ENCODE results near the gene MORC4. TPM values are rescaled to one million over a fixed set of nuclear protein-coding genes. Genes with fewer than 3 reads are reported as not detected.

The MORC4 gene
- total RNA-seq, 1 donor from 2014 or later = 20.0 TPM

DNA sequence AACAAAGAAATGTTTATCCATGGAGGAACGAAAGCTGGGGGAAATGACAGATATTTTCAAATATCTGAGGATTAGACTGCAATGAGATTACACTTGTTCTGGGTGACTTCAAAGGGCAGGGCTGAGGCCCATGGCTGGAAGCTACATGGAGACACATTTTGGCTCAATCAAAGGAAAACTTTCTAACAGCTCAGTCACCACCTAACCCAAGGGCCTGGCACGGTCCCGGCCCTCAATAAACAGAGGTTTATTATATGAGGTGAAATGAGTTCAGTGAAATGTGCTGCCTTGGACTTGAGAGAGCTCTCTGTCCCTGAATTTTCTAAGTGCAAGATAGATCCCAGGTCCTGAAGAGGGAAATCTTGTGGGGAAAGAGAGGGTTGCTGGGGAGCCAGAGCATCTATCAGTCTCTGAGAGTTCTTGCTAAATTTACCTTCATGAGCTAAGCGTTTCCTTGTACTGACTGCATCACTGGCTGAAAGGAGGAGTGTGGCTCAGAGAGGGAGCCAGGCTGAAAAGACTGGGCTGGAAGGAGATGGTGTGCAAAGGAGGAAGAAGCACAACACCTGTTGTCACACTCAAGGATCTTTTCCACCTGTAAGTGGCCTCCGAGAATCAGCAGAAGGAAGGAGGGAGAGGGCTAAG lies 94.8 kb downstream of the MORC4 start:
- DNase-seq (ENCODE audit: low spot score) = no peak

DNA sequence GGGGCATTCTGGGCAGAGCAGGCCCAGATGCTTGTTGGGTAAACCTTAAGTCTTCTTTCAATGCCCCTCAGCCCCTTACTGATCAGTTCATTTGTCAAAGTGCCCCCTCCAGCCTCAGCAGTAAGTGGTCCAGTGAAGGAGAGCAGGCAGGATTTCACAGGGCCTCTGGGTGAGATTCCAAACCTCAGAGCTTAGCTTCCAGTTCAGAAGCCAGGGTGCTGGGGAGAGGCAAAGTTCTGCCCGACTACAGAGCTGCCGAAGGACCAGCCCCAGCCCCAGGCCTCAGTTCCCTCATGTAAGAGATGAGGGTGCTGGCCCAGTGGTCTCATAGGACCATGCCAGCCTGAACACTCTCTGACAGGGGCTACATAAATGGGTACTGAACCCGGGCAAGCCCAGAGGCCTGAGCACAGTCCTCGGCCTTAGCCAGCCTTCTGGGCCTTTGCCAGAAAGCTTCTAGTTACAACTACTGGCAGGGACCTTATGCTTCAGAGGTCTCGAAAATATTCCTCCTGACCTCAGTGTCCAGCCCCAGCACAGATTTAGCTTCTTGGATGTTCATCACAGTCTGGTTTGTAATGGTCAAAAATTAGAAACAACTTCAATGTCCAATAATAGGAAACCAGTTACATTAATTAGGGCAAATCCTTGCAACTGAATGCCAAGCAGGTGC lies 96.0 kb downstream of the MORC4 start:
- DNase-seq (ENCODE audit: low spot score) = no peak

DNA sequence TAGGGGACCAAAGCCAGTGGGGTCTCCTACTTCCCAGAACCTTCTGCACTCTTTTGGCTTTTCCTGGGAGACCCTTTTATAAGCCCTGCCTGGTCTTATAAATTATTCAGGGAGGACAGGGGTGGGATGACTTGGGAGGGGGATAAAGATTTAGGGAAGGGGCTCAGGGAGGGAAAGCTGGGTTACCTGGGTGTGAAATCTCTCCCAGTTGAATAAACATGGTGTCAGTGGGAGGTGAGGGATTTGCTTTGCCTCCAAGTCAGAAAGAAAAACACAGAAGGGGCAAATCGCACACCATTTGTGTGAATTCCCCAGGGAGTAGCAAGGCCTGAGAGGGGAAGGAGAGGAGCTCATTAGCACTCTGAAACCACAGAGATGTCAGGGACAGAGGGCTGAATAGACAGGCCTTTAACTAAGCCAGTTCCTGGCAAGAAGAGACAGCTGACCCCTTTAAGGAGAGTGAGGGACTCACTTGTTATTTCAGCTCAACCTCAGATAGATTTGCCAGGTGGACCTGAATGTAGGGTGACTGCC lies 96.7 kb downstream of the MORC4 start, which contains the start of gene RIPPLY1:
Gene RIPPLY1 (minus strand): TSS at position 51 of the 534 bp plus-strand sequence. CDS start 54 bp downstream, outside the sequence.
- DNase-seq (ENCODE audit: low spot score) = no peak

DNA sequence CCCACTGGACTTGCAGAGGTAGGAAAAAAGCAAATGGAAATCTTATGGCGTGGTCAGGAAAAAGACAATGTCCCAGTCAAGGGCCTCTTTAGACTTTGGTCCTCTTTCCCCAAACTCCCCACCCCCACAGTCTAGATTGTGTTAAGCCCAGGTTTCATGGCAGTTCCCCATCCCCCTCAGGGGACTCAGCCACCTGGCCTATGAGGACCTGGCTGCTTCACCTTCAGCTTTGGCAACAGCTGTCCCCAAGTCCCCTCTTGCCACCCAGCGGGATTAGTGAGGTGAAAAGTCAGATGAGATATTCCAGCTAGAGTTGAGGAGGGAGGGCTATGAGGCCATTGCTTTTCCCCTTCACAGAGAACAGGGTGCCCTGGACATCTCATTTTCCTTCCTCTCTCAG lies 97.3 kb downstream of the MORC4 start:
- no peak for DNase-seq (ENCODE audit: low spot score)

DNA sequence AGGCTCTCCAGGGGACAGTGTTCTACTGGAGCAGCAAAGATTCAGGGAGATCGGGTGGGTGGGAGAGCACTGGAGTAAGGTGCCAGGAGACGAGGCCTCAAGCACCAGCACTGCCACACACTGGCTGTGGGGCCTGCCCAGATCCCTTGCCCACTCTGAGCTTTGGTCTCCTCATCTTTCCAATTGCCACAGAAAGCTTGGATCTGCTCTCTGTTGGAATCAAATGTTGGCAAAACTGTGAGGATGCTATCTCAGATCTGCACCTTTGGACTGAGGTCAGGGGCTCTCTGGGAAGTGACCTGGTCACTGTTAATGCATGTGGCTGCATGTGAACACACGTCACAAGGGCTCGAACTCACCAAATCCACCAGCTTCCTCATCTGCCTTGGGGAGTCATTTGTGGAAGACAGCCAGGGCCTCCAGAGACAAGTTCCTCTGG lies 98.2 kb downstream of the MORC4 start:
- no peak for DNase-seq (ENCODE audit: low spot score)

DNA sequence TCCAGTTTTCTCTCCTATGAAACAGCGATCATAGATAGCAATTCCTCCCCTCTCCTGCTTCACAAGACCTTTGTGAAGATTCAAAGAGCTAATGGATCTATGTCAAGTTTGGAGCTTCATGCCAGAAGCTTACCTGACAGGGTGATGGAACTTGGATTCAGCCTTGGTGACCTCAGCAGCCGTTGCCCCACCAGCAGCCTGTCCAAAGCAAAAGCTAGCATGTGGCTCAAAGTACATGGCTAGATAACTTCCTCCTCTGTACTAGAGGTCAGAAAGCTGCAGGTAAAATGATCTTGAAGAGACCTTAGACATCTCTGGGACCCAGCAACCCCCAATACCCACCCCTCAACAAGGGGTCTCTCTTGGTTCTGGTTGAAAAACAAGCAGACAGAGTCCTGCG lies 98.7 kb downstream of the MORC4 start:
- no peak for DNase-seq (ENCODE audit: low spot score)

DNA sequence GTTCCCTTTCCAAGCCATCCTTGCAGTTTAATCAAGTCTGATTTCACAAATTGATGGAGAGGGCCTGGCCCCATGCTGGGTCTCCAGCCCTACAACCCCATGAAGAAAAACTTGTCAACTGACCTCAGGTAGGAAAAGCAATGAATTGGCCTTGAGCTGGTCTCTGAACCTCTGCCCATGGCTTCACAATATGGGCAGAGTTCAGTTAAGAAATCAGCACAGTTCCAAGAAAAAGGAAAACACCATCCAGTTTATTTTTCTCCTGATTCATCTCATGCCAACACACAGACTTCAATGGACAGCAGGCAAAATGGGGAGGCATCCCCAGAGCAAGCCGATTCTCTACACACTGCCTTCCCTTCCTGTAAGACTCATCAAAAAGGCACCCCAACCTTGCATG lies 100.2 kb downstream of the MORC4 start:
- no peak for DNase-seq (ENCODE audit: low spot score)

DNA sequence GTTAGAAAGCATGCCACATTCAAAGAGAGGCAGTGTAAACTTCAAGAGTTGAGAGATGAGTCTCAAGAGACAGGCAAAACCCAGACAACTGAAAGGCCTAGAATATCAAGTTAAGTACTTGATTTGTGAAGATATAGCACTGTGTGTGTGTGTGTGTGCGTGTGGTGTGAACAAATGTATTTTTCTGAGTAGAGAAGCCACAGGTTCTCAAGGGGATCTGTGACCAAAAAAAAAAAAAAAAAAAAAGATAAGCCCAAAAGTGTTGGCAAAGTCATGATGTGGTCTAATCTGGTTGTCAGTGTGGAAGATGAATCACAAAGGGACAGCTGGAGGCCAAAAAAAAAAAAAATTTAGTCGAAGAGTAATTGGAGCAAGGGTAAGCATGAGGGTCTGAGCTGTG lies 100.7 kb downstream of the MORC4 start:
- no peak for DNase-seq (ENCODE audit: low spot score)

DNA sequence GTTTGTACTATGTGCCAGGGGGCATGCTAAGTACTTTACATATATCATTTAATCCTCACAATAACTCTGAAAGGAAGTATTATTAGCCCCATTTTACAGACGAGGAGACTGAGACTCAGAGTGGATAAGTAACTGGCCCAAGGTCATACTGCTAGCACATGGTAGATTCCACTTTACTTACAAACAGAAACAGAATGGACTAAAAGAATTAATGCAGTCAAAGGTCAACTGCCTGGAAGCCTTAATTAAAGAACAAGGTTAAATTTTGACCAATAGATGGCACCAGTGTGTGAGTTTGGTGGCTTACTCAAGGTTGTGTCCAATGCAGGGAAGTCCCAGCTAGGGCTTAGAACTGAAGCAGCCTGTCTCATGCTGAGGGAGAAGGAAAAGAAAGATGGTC lies 101.5 kb downstream of the MORC4 start:
- peak; percentile 22 for DNase-seq (ENCODE audit: low spot score)

DNA sequence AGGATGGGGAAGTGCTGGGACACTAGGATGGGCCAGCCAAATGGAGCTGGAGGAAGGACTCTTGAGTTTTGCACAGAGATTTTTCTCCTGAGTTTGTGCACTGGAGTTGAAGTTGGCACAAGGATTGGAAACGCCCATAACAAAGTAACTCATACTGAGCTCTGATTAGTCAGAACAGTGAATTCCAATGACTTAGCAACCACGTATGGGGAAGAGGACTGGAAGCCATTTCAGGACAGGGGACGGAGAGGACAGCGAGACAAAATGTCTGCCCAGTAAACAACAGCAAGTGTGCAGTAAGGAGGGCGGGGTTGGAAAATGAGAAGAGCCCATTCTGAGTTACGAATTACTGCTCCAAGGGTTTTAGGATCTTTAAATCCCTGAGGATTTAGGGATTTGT lies 102.8 kb downstream of the MORC4 start:
- DNase-seq (ENCODE audit: low spot score) = no peak

DNA sequence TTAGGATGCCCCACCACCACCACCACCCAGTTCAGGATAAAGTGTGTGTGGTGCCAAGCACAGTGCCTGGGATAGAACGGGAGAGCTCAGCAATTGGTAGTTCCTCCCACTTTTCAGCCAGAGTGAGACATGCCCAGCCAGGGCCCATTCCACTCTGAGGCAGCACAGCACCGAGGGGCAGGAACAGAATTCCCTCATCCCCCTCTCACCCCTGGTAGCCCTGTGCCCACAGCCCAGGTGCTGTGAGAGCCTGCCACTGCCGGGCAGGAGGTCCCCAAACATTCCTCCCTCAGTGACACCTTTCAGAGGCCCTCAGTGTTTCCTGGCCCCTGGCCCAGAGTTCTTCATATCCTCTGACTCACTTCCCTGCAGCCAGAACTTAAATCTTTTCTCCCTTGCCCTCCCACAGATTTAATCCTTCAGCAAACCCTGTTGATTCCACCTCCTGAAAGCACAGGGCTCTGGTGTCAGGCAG lies 105.0 kb downstream of the MORC4 start:
- no peak for DNase-seq (ENCODE audit: low spot score)

DNA sequence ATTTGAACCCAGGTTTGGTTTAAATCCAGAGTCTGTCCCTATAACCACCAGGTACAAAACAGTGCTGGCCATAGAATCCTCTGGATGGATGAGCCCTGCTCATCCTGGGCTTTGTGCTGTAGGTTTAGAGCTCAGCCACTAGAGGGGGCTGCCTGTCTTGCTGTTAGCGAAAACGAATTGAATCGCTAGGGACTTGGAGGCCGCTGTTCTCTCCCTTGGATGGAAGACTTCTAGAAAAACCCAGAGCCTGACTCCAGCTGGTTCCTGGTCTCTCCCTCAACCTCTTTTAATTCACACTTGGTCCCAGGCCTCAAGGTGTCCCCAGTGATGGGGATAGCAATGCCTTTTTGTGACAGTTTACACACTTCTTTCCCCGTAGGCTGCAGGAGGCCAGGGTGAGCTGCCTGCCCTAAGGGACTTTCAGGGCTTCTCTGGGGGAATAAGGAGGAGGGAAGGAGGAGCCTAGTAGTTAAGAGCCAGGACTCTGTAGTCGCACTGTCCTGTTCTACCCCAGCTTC lies 105.6 kb downstream of the MORC4 start:
- peak; percentile 48 for DNase-seq (ENCODE audit: low spot score)

DNA sequence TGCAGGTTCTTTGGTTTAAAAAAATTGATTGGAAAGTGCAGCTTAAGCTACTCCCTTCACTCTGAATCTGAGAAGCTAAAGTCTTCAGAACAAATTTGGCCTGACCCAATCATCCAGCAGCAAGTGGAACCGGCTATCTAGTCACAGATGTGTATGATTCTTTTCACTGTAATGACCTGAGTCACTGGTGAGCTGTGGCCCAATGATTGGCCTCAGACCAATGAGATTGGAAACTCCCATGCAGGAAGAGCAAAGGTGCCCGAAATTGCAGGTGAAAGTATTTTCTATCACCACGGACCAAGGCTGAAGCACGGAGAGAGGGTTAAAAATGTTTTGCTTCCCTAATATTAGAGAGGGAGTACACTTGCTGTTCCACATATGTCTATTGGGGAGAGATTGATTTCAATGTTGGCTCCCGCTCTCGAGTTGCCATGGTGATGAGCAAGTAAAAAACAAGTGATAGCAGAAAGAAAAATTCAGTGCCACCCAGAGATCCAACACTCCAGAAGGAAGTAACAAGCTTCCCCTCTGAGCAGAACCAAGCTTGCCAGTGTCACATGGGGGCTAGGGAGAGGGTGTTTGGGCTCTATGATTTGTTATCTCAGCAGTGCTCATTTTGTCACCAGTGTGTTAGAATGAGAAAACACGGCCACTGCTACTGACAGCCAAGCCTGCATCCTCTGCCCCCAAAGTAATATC lies 108.1 kb downstream of the MORC4 start:
- no peak for DNase-seq (ENCODE audit: low spot score)

Other genes starting within 250 kb of the MORC4 start
- gene TBC1D8B, start 197.5 kb downstream of the MORC4 start, total RNA-seq = 14.6 TPM
- gene RIPPLY1, start 96.9 kb downstream of the MORC4 start, total RNA-seq = not detected
- 236 TPM for gene CLDN2, start 79.8 kb downstream of the MORC4 start, total RNA-seq
- gene RBM41, start 118.6 kb upstream of the MORC4 start, total RNA-seq = 18.7 TPM
- 3.2 TPM for gene NUP62CL, start 206.2 kb upstream of the MORC4 start, total RNA-seq
- not detected for gene DNAAF6, start 206.4 kb upstream of the MORC4 start, total RNA-seq